HepG2 (cell line): Measurements from ENCODE around the gene TRPT1. TPM values are rescaled to one million over a fixed set of nuclear protein-coding genes. Genes with fewer than 3 reads are reported as not detected.

Source experiments
- ARNT ChIP-seq: fragments of 450-650 bp; IDR thresholded peaks from 2 replicates; pipeline ENCODE4 v1.6.1; 2017
- BORCS8-MEF2B ChIP-seq: sonication (generic); formaldehyde crosslinking; IDR thresholded peaks from 2 replicates; pipeline ENCODE4 v1.8.0; 2022; ENCODE audit warnings: mild to moderate bottlenecking, missing genetic modification reagents
- DNMT1 ChIP-seq: sonication (generic); formaldehyde crosslinking; IDR thresholded peaks from 2 replicates; pipeline ENCODE4 v1.5.1; 2020; ENCODE audit warnings: mild to moderate bottlenecking, missing genetic modification reagents
- EHMT2 ChIP-seq: fragments of 200-600 bp; sonication (generic); IDR thresholded peaks from 2 replicates; pipeline ENCODE4 v1.7.0; 2017; ENCODE audit warnings: antibody characterized with exemption, low read depth, low read length, borderline replicate concordance
- ELF3 ChIP-seq: IDR thresholded peaks from 2 replicates; pipeline ENCODE4 v1.6.1; 2016; ENCODE audit warnings: missing genetic modification reagents, missing compliant biosample characterization
- ELF4 ChIP-seq: sonication (generic); formaldehyde crosslinking; IDR thresholded peaks from 2 replicates; pipeline ENCODE4 v1.5.0; 2020; ENCODE audit warnings: missing genetic modification reagents, mild to moderate bottlenecking, moderate library complexity, borderline replicate concordance
- GATAD2A ChIP-seq: IDR thresholded peaks from 2 replicates; pipeline ENCODE4 v1.6.1; 2016
- HMGXB3 ChIP-seq: sonication (generic); formaldehyde crosslinking; IDR thresholded peaks from 2 replicates; pipeline ENCODE4 v1.4.0; 2020; ENCODE audit warnings: missing genetic modification reagents, borderline replicate concordance
- HNRNPL ChIP-seq: fragments of 200-400 bp; formaldehyde crosslinking; IDR thresholded peaks from 2 replicates; pipeline ENCODE4 v1.6.1; 2017; ENCODE audit warnings: mild to moderate bottlenecking, low read depth, low read length
- MATR3 ChIP-seq: sonication (generic); formaldehyde crosslinking; IDR thresholded peaks from 2 replicates; pipeline ENCODE4 v1.4.0; 2020; ENCODE audit warnings: missing genetic modification reagents
- PHF8 ChIP-seq: sonication (generic); formaldehyde crosslinking; IDR thresholded peaks from 2 replicates; pipeline ENCODE4 v1.5.0; 2020; ENCODE audit warnings: missing genetic modification reagents
- SMAD9 ChIP-seq: sonication (generic); formaldehyde crosslinking; IDR thresholded peaks from 2 replicates; pipeline ENCODE4 v1.5.1; 2020; ENCODE audit warnings: mild to moderate bottlenecking, missing genetic modification reagents
- SRSF1 ChIP-seq: fragments of 200-400 bp; formaldehyde crosslinking; optimal IDR thresholded peaks from 2 replicates; pipeline ENCODE3; 2017; ENCODE audit warnings: mild to moderate bottlenecking, low read depth, low read length, moderate library complexity
- SRSF9 ChIP-seq: fragments of 200-400 bp; formaldehyde crosslinking; IDR thresholded peaks from 2 replicates; pipeline ENCODE4 v1.6.1; 2018; ENCODE audit warnings: borderline replicate concordance, mild to moderate bottlenecking, low read depth, low read length; ENCODE audit not compliant: insufficient read depth, poor library complexity, severe bottlenecking
- ZFP36L2 ChIP-seq: sonication (generic); formaldehyde crosslinking; IDR thresholded peaks from 2 replicates; pipeline ENCODE4 v1.4.0; 2020; ENCODE audit warnings: missing genetic modification reagents
- ZNF335 ChIP-seq: sonication (generic); formaldehyde crosslinking; IDR thresholded peaks from 2 replicates; pipeline ENCODE4 v1.4.0; 2020; ENCODE audit warnings: missing genetic modification reagents
- ZNF33B ChIP-seq: sonication (generic); formaldehyde crosslinking; IDR thresholded peaks from 2 replicates; pipeline ENCODE4 v1.5.1; 2020; ENCODE audit warnings: mild to moderate bottlenecking, missing genetic modification reagents
- ZNF44 ChIP-seq: sonication (generic); formaldehyde crosslinking; IDR thresholded peaks from 2 replicates; pipeline ENCODE4 v1.5.1; 2020; ENCODE audit warnings: mild to moderate bottlenecking, missing genetic modification reagents
- ZNF619 ChIP-seq: sonication (generic); formaldehyde crosslinking; IDR thresholded peaks from 2 replicates; pipeline ENCODE4 v1.4.0; 2020; ENCODE audit warnings: mild to moderate bottlenecking, missing genetic modification reagents
- ZNF678 ChIP-seq: sonication (generic); formaldehyde crosslinking; IDR thresholded peaks from 2 replicates; pipeline ENCODE4 v1.4.0; 2020; ENCODE audit warnings: mild to moderate bottlenecking, missing genetic modification reagents
- ZNF850 ChIP-seq: sonication (generic); formaldehyde crosslinking; conservative IDR thresholded peaks from 2 replicates; pipeline ENCODE4 v1.9.0; 2021; ENCODE audit warnings: mild to moderate bottlenecking, missing genetic modification reagents
- ZSCAN12 ChIP-seq: sonication (generic); formaldehyde crosslinking; IDR thresholded peaks from 2 replicates; pipeline ENCODE4 v1.9.0; 2021; ENCODE audit warnings: mild to moderate bottlenecking, missing genetic modification reagents
- polyA plus RNA-seq, 8 experiments: library from polyadenylated mRNA; depleted of rRNA in 3 of 8; stranded (reverse) in 7 of 8; unstranded in 1 of 8; fragments of >200 nt; fragmentation: Illumina TruSeq in 4 of 8; extraction: Trizol in 4 of 8; gene quantifications; 2 replicates each; pipeline versions ENCODE4 v1.2.1 to v1.2.3, GENCODE V29; 2011 to 2016; ENCODE audit warnings: low read depth in 4 of 8, missing spikeins in 1 of 8, mixed read lengths in 1 of 8; ENCODE audit not compliant: insufficient read depth in 1 of 8
- total RNA-seq, 5 experiments: library from RNA; depleted of rRNA; stranded (reverse); fragments of >200 nt; fragmentation: Illumina TruSeq; extraction: Trizol; gene quantifications; 2 replicates each; pipeline ENCODE4 v1.2.3, GENCODE V29; 2016; ENCODE audit warnings: low read depth in 1 of 5
- TF ChIP-seq, protein P1 (sequence below): IDR thresholded peaks from 2 replicates; pipeline ENCODE4 v1.6.1; 2018; ENCODE audit warnings: missing genetic modification reagents
- TF ChIP-seq, protein P2 (sequence below): IDR thresholded peaks from 2 replicates; pipeline ENCODE4 v1.6.1; 2012; ENCODE audit warnings: low read length, improper control_type of control experiment

Gene TRPT1
- total and polyA plus RNA-seq, 2 of the 13 experiments (the other 11 are each of a cell fraction or from before 2014, with no cell fraction given): 24.8 to 40.7 TPM

- TF ChIP-seq, protein P1, sequence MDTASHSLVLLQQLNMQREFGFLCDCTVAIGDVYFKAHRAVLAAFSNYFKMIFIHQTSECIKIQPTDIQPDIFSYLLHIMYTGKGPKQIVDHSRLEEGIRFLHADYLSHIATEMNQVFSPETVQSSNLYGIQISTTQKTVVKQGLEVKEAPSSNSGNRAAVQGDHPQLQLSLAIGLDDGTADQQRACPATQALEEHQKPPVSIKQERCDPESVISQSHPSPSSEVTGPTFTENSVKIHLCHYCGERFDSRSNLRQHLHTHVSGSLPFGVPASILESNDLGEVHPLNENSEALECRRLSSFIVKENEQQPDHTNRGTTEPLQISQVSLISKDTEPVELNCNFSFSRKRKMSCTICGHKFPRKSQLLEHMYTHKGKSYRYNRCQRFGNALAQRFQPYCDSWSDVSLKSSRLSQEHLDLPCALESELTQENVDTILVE (CRISPR knock-in tag): no peak
- no peak for TF ChIP-seq ELF4 (CRISPR knock-in tag)
- no peak for TF ChIP-seq HMGXB3
- no peak for TF ChIP-seq ZFP36L2 (CRISPR knock-in tag)
- TF ChIP-seq PHF8: peak; percentile 33; the same call in 1 of the 2 replicates
- TF ChIP-seq ZNF678 (CRISPR knock-in tag): no peak
- TF ChIP-seq ZNF335 (CRISPR knock-in tag): no peak
- no peak for TF ChIP-seq ZNF44 (CRISPR knock-in tag)
- no peak for TF ChIP-seq ZSCAN12
- no peak for TF ChIP-seq EHMT2
- no peak for TF ChIP-seq SRSF9
- no peak for TF ChIP-seq SMAD9
- TF ChIP-seq BORCS8-MEF2B (CRISPR knock-in tag): peak; percentile 59; the same call in 1 of the 2 replicates
- no peak for TF ChIP-seq ZNF619
- TF ChIP-seq SRSF1: peak; percentile 40
- no peak for TF ChIP-seq ZNF850 (CRISPR knock-in tag)
- TF ChIP-seq ARNT: no peak
- no peak for TF ChIP-seq MATR3 (CRISPR knock-in tag)
- no peak for TF ChIP-seq DNMT1 (CRISPR knock-in tag)
- peak; percentile 82 for TF ChIP-seq ELF3
- no peak for TF ChIP-seq GATAD2A (CRISPR knock-in tag)
- TF ChIP-seq, protein P2, sequence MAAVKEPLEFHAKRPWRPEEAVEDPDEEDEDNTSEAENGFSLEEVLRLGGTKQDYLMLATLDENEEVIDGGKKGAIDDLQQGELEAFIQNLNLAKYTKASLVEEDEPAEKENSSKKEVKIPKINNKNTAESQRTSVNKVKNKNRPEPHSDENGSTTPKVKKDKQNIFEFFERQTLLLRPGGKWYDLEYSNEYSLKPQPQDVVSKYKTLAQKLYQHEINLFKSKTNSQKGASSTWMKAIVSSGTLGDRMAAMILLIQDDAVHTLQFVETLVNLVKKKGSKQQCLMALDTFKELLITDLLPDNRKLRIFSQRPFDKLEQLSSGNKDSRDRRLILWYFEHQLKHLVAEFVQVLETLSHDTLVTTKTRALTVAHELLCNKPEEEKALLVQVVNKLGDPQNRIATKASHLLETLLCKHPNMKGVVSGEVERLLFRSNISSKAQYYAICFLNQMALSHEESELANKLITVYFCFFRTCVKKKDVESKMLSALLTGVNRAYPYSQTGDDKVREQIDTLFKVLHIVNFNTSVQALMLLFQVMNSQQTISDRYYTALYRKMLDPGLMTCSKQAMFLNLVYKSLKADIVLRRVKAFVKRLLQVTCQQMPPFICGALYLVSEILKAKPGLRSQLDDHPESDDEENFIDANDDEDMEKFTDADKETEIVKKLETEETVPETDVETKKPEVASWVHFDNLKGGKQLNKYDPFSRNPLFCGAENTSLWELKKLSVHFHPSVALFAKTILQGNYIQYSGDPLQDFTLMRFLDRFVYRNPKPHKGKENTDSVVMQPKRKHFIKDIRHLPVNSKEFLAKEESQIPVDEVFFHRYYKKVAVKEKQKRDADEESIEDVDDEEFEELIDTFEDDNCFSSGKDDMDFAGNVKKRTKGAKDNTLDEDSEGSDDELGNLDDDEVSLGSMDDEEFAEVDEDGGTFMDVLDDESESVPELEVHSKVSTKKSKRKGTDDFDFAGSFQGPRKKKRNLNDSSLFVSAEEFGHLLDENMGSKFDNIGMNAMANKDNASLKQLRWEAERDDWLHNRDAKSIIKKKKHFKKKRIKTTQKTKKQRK: no peak
- TF ChIP-seq ZNF33B (CRISPR knock-in tag): no peak
- TF ChIP-seq HNRNPL: peak; percentile 83
Observed at GRCh38 chr11:64234647-64235379, 8.8 kb upstream of the TRPT1 start (continued).
